ENCODE measurements around the gene ATG16L1. TPM values are rescaled to one million over a fixed set of nuclear protein-coding genes. Genes with fewer than 3 reads are reported as not detected.

ATG16L1 gene
- total and polyA plus RNA-seq, 2 donors (not counting 3 experiments of a cell fraction or from before 2014, with no cell fraction given) = 18.1 to 29.8 TPM

DNA sequence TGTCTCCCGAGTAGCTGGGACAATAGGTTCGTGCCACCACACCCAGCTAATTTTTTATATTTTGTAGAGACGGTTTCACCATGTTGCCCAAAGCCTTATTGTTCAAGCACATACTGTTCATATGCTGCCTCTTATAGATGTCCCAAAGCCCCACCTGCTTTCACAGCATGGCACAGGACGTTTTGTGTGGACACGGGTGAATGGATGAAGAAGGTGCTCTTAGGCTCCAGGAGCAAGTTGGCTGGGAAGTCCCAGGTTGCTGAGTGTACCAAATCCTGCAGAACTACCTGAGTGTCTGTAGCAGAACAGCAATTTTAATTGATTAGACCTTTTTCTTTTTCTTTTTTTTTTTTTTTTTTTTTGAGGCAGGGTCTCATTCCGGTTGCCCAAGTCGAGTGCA is 45.6 kb downstream of the ATG16L1 start:
- no peak overlapping the region for H3K27ac ChIP-seq (ENCODE audit: insufficient read depth, low read depth, low read length)
- dilution Hi-C loops (cut with MboI; ENCODE audit: extremely low pct_ligation_motif_present, low sequenced_read_pairs) (no loop called here), intact Hi-C loops (cut with micrococcal nuclease) (no loop called here)
- ChIA-PET CTCF (no interaction called here), POLR2A (no interaction called here)
- no peak overlapping the region for H3K4me2 ChIP-seq (ENCODE audit: insufficient read depth, low read length)
- H3K9me3 ChIP-seq (replicated peaks; ENCODE audit: control insufficient read depth, insufficient read depth, low read length) = no peaks in the 10 kb centered on the region
- H4K20me1 ChIP-seq (replicated peaks; ENCODE audit: control insufficient read depth, extremely low read depth, insufficient read depth, low read length) = no peaks in the 10 kb centered on the region
- no peaks in the 10 kb centered on the region for H3K9me1 ChIP-seq (replicated peaks; ENCODE audit: control insufficient read depth, extremely low read depth, insufficient read depth, low read length)
- H3K79me2 ChIP-seq (ENCODE audit: control insufficient read depth, insufficient read depth, low read length) = no peaks in the 10 kb centered on the region
- H3K4me3 ChIP-seq (replicated peaks in 1 of 3; ENCODE audit: insufficient read depth in 1 of 3, low read depth in 1 of 3, low read length in 3 of 3) = no peak overlapping the region
- FAIRE-seq (no peak), DNase-seq (ENCODE audit: low read depth, low spot score) (no peak)
- H3K9ac ChIP-seq (replicated peaks; ENCODE audit: extremely low read depth, insufficient read depth, low read length) = no peak overlapping the region
- H3K4me1 ChIP-seq (ENCODE audit: control insufficient read depth, extremely low read depth, insufficient read depth, low read length) = no peaks in the 10 kb centered on the region
- no peaks in the 10 kb centered on the region for H3K27me3 ChIP-seq (ENCODE audit: control insufficient read depth in 2 of 2, insufficient read depth in 2 of 2, low read length in 2 of 2)
- no TSS peak for BruUV-seq (replicated peaks)
- TF ChIP-seq, protein P1, sequence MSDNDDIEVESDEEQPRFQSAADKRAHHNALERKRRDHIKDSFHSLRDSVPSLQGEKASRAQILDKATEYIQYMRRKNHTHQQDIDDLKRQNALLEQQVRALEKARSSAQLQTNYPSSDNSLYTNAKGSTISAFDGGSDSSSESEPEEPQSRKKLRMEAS (IDR thresholded peaks at IDR 0.05; ENCODE audit: insufficient read depth, insufficient read length) = no peak
- no peak for TF ChIP-seq GATA2 (IDR thresholded peaks at IDR 0.05; ENCODE audit: insufficient read depth, insufficient read length, low read depth, low read length)
- TF ChIP-seq, protein P2, sequence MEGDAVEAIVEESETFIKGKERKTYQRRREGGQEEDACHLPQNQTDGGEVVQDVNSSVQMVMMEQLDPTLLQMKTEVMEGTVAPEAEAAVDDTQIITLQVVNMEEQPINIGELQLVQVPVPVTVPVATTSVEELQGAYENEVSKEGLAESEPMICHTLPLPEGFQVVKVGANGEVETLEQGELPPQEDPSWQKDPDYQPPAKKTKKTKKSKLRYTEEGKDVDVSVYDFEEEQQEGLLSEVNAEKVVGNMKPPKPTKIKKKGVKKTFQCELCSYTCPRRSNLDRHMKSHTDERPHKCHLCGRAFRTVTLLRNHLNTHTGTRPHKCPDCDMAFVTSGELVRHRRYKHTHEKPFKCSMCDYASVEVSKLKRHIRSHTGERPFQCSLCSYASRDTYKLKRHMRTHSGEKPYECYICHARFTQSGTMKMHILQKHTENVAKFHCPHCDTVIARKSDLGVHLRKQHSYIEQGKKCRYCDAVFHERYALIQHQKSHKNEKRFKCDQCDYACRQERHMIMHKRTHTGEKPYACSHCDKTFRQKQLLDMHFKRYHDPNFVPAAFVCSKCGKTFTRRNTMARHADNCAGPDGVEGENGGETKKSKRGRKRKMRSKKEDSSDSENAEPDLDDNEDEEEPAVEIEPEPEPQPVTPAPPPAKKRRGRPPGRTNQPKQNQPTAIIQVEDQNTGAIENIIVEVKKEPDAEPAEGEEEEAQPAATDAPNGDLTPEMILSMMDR (IDR thresholded peaks at IDR 0.05; ENCODE audit: extremely low read depth in 1 of 2, insufficient read depth in 1 of 2, low read depth in 1 of 2, low read length in 2 of 2) = no peak
- TF ChIP-seq POLR2A (IDR thresholded peaks at IDR 0.05; ENCODE audit: low read depth, low read length) = no peak
- no peak for TF ChIP-seq MYC (IDR thresholded peaks at IDR 0.05; ENCODE audit: low read depth, low read length)
- TF ChIP-seq FOS (IDR thresholded peaks at IDR 0.05; ENCODE audit: borderline replicate concordance, insufficient read depth, low read length) = no peak
- TF ChIP-seq JUN (IDR thresholded peaks at IDR 0.05; ENCODE audit: borderline replicate concordance, insufficient read depth, insufficient read length, low read depth) = no peak
- TF ChIP-seq POLR2AphosphoS5 (IDR thresholded peaks at IDR 0.05; ENCODE audit: insufficient read depth, low read depth, low read length) = no peak
- no peak for TF ChIP-seq EZH2 (IDR thresholded peaks at IDR 0.05; ENCODE audit: borderline replicate concordance, low read depth, low read length, severe bottlenecking)
- H2AFZ ChIP-seq (ENCODE audit: low read depth, low read length) = no peak overlapping the region
- H3K36me3 ChIP-seq (ENCODE audit: control insufficient read depth in 2 of 2, extremely low read depth in 1 of 2, insufficient read depth in 2 of 2, low read length in 2 of 2) = peaks cover 7 to 34% of the 10 kb centered on the region in 2 experiments
